ENCODE data around the gene MXI1. TPM values are rescaled to one million over a fixed set of nuclear protein-coding genes. Genes with fewer than 3 reads are reported as not detected.

The MXI1 gene
- total and polyA plus RNA-seq, 7 experiments from 2014 or later, result 36.6 to 57.1 (median 52.7) TPM

DNA sequence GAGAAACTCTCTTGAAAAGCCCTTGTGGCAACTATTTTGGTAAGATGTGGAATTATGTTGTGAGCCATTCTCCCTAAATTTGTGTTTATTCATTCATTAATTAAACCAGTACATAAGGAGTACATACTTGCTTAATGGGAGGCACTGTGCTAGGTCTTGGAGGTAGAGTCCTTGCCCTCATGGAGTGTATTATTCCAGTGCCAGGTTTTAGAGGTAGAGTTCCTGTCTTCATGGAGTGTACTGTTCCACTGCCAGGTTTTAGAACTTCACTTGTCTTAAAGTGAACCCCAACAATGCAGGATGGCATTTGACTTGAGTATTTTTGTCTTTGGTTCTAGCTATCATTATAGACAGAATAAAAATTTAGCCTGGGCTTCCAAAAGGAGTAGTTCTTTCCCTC, 8.8 kb downstream of the MXI1 start:
- Histone ChIP-seq H3K9me3 (ENCODE audit: control insufficient read depth in 2 of 3, low read length in 3 of 3) (no peaks in the 10 kb centered on the region), H3K36me3 (ENCODE audit: control insufficient read depth in 2 of 3, insufficient read depth in 3 of 3, low read length in 3 of 3) (no peaks in the 10 kb centered on the region), H3K27ac (ENCODE audit: low read depth, low read length) (no peak overlapping the region), H3K4me3 (ENCODE audit: low read length) (no peak overlapping the region), H3K27me3 (ENCODE audit: control insufficient read depth in 2 of 2, insufficient read depth in 2 of 2, low read length in 2 of 2) (no peaks in the 10 kb centered on the region), H3K4me1 (ENCODE audit: control insufficient read depth in 2 of 2, insufficient read depth in 2 of 2, low read length in 2 of 2) (peaks cover 16 to 40% of the 10 kb centered on the region in 2 donors)
- no peak for DNase-seq
- intact Hi-C loops (cut with micrococcal nuclease), result no loop called here
- no peak overlapping the region for H3K4me3 Mint-ChIP-seq
- ATAC-seq, result no peak
- H3K27me3 Mint-ChIP-seq, result no peaks in the 10 kb centered on the region
- peaks cover 0 to 14% (median 0%) of the 10 kb centered on the region in 5 donors for H3K36me3 Mint-ChIP-seq
- peaks cover 26 to 85% (median 60%) of the 10 kb centered on the region in 7 donors for H3K4me1 Mint-ChIP-seq
- ChIA-PET CTCF (interaction anchor here (1.0 kb wide), 1 partner anchor 9 kb away, joined by 3 read pairs; no protein-coding TSS in a partner anchor), POLR2A (interaction anchor here (1.4 to 11.5 kb wide), 2 partner anchors 6 to 57 kb away, joined by 5 to 353 read pairs; no protein-coding TSS in a partner anchor)
- H3K9me3 Mint-ChIP-seq, result no peaks in the 10 kb centered on the region
- H3K27ac Mint-ChIP-seq, result peak overlapping the region in 2 of 9 donors; percentile 47 to 69

DNA sequence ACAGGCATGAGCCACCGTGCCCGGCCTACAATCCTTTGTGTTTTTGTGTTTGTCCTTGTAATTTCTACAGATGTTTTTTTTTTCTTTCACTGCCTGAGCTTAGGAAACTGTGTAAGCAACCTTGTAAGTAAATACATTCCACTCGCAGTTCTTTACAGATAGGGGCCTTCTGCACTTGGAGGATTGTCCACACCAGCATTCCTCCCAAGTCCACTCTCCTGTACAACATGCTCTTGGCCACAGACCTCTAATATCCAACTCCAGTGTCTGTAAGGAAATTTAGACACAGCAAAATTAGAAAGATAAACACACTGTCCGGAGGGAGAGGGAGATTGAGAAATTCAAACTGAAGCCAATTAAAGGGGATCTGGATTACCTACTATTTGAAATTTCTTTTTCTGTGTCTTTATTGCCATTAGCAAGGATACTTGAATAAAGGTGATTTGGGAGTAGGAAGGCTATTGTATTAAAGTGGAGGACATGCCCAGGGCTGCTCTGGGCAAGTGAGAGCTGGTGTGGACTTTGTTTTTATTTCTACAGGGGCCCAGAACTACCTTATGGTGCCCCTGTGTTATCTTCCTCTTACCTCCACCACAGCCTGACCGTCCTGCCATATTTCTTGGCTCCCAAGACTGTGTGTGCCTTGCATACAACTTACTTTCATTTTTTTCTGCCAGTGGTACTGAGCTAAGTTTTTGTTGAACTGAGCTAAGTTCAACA, 9.7 kb downstream of the MXI1 start:
- no peaks in the 10 kb centered on the region for H3K27me3 Mint-ChIP-seq
- H3K9me3 ChIP-seq (ENCODE audit: control insufficient read depth in 2 of 3, low read length in 3 of 3), result no peaks in the 10 kb centered on the region
- POLR2A ChIA-PET, result interaction anchor here (1.4 to 10.4 kb wide), 2 partner anchors 6 to 58 kb away, joined by 5 to 353 read pairs; partner anchors contain the start of gene MXI1
- H3K4me3 Mint-ChIP-seq, result peak overlapping the region in 1 of 10 donors; percentile 11
- CTCF ChIA-PET, result interaction anchor here (0.5 to 1.6 kb wide), 5 partner anchors 9 to 198 kb away, joined by 3 to 5 read pairs (median 3); no protein-coding TSS in a partner anchor
- no peaks in the 10 kb centered on the region for H3K9me3 Mint-ChIP-seq
- H3K27ac Mint-ChIP-seq, result peak overlapping the region in 1 of 9 donors; percentile 46
- DNase-seq, result no peak
- H3K4me1 Mint-ChIP-seq, result peaks cover 24 to 85% (median 60%) of the 10 kb centered on the region in 7 donors
- no peaks in the 10 kb centered on the region for H3K36me3 ChIP-seq (ENCODE audit: control insufficient read depth in 2 of 3, insufficient read depth in 3 of 3, low read length in 3 of 3)
- H3K36me3 Mint-ChIP-seq, result peaks cover 0 to 14% (median 0%) of the 10 kb centered on the region in 5 donors
- no peak for ATAC-seq
- H3K27me3 ChIP-seq (ENCODE audit: control insufficient read depth in 2 of 2, insufficient read depth in 2 of 2, low read length in 2 of 2), result no peaks in the 10 kb centered on the region
- no peak overlapping the region for H3K4me3 ChIP-seq (ENCODE audit: low read length)
- peaks cover 13 to 43% of the 10 kb centered on the region in 2 donors for H3K4me1 ChIP-seq (ENCODE audit: control insufficient read depth in 2 of 2, insufficient read depth in 2 of 2, low read length in 2 of 2)
- no peak overlapping the region for H3K27ac ChIP-seq (ENCODE audit: low read depth, low read length)
- intact Hi-C loops (cut with micrococcal nuclease), result no loop called here

DNA sequence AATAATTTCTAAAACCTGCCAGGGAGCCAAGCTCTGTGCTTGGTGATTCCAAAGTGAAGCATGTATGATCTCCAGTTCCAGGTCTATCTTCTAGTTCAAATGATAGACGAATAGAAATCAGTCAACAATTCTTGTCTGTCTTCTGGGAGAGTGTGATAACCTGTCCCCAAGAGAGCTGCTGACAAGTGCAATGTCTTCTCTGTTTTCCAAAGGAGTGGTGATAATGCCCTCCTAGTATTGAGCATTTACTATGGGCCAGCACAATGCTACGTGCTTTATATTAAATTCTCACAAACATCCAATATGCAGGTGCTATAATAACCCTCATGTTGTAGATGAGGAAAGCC, 10.2 kb downstream of the MXI1 start:
- H3K4me1 ChIP-seq (ENCODE audit: control insufficient read depth in 2 of 2, insufficient read depth in 2 of 2, low read length in 2 of 2), result peaks cover 13 to 44% of the 10 kb centered on the region in 2 donors

DNA sequence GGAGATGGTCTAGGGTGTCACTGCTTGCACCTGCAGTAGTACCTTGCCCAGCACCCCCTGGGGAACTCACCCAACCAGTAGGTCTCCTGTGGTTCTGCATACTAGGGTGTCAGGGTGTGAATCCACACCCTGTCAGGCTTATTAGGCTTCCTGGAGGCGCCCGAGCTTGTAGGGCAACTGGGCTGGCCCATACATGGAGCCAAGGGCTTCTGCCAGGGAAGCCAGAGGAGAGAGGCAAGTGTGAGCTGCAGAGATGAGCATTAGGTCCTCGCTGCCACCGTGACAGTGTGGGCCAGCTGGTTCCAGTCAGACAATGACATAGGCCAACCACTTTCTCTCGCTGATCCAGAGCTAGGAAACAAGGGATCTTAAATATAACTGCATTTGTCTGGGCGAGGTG, 11.2 kb downstream of the MXI1 start:
- Mint-ChIP-seq H3K9me3 (no peaks in the 10 kb centered on the region), H3K36me3 (peaks cover 0 to 13% (median 0%) of the 10 kb centered on the region in 5 donors), H3K27ac (no peak overlapping the region), H3K27me3 (no peaks in the 10 kb centered on the region), H3K4me1 (peaks cover 19 to 83% (median 48%) of the 10 kb centered on the region in 7 donors), H3K4me3 (peak overlapping the region in 1 of 10 donors; percentile 60)
- Histone ChIP-seq H3K4me1 (ENCODE audit: control insufficient read depth in 2 of 2, insufficient read depth in 2 of 2, low read length in 2 of 2) (peaks cover 10 to 35% of the 10 kb centered on the region in 2 donors), H3K27ac (ENCODE audit: low read depth, low read length) (no peak overlapping the region), H3K27me3 (ENCODE audit: control insufficient read depth in 2 of 2, insufficient read depth in 2 of 2, low read length in 2 of 2) (no peaks in the 10 kb centered on the region), H3K4me3 (ENCODE audit: low read length) (no peak overlapping the region), H3K36me3 (ENCODE audit: control insufficient read depth in 2 of 3, insufficient read depth in 3 of 3, low read length in 3 of 3) (no peaks in the 10 kb centered on the region), H3K9me3 (ENCODE audit: control insufficient read depth in 2 of 3, low read length in 3 of 3) (no peaks in the 10 kb centered on the region)
- DNase-seq, result no peak
- ATAC-seq, result no peak
- ChIA-PET CTCF (interaction anchor here (1.0 to 1.6 kb wide), 3 partner anchors 9 to 61 kb away, joined by 3 to 4 read pairs (median 3); partner anchors contain the start of gene MXI1), POLR2A (interaction anchor here (0.9 to 10.4 kb wide), 2 partner anchors 8 kb away, joined by 3 to 353 read pairs; partner anchors contain the start of gene MXI1)
- intact Hi-C loops (cut with micrococcal nuclease), result no loop called here

More for the DNA sequence above, 10.2 kb downstream of the MXI1 start:
- intact Hi-C loops (cut with micrococcal nuclease), result no loop called here
- Histone ChIP-seq H3K27ac (ENCODE audit: low read depth, low read length) (no peak overlapping the region), H3K27me3 (ENCODE audit: control insufficient read depth in 2 of 2, insufficient read depth in 2 of 2, low read length in 2 of 2) (no peaks in the 10 kb centered on the region), H3K36me3 (ENCODE audit: control insufficient read depth in 2 of 3, insufficient read depth in 3 of 3, low read length in 3 of 3) (no peaks in the 10 kb centered on the region), H3K9me3 (ENCODE audit: control insufficient read depth in 2 of 3, low read length in 3 of 3) (no peaks in the 10 kb centered on the region), H3K4me3 (ENCODE audit: low read length) (no peak overlapping the region)
- ATAC-seq (no peak), DNase-seq (no peak)
- H3K27me3 Mint-ChIP-seq, result no peaks in the 10 kb centered on the region
- peaks cover 0 to 14% (median 0%) of the 10 kb centered on the region in 5 donors for H3K36me3 Mint-ChIP-seq
- ChIA-PET CTCF (interaction anchor here (0.5 to 1.6 kb wide), 5 partner anchors 9 to 199 kb away, joined by 3 to 5 read pairs (median 3); no protein-coding TSS in a partner anchor), POLR2A (interaction anchor here (0.5 to 10.4 kb wide), 4 partner anchors 7 to 125 kb away, joined by 3 to 353 read pairs (median 4); partner anchors contain the start of gene MXI1)
- no peaks in the 10 kb centered on the region for H3K9me3 Mint-ChIP-seq
- peaks cover 24 to 85% (median 58%) of the 10 kb centered on the region in 7 donors for H3K4me1 Mint-ChIP-seq
- no peak overlapping the region for H3K4me3 Mint-ChIP-seq
- H3K27ac Mint-ChIP-seq, result peak overlapping the region in 1 of 9 donors; percentile 46

DNA sequence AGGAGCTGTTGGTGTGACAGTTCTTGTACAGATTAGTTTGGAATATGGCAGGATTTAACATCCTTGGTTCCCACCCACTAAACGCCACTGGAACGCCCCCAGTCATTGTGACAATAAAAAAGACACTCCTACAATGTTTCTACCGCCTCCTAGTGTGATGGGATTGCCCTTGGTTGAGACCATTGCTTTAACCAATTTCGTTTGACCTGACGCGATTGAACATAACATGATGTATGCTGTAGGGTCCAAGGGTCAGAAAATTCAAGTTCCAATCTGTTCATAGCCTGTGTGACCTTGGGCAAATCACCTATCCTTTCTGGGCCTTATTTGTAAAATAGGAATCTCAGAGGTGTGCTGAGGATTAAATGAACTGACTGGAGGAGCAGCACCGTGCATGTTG, 12.5 kb downstream of the MXI1 start:
- ChIA-PET POLR2A (interaction anchor here (0.6 to 10.4 kb wide), 3 partner anchors 9 to 351 kb away, joined by 3 to 353 read pairs (median 4); partner anchors contain the start of gene MXI1), CTCF (interaction anchor here (0.6 to 1.5 kb wide), 4 partner anchors 11 to 22 kb away, joined by 3 to 4 read pairs (median 3); partner anchors contain the start of gene MXI1)
- Mint-ChIP-seq H3K9me3 (no peaks in the 10 kb centered on the region), H3K4me1 (peaks cover 19 to 81% (median 41%) of the 10 kb centered on the region in 7 donors), H3K27me3 (no peaks in the 10 kb centered on the region), H3K27ac (peak overlapping the region in 1 of 9 donors; percentile 21), H3K4me3 (no peak overlapping the region), H3K36me3 (peaks cover 0 to 13% (median 0%) of the 10 kb centered on the region in 5 donors)
- intact Hi-C loops (cut with micrococcal nuclease), result no loop called here
- Histone ChIP-seq H3K4me3 (ENCODE audit: low read length) (no peak overlapping the region), H3K27ac (ENCODE audit: low read depth, low read length) (no peak overlapping the region), H3K36me3 (ENCODE audit: control insufficient read depth in 2 of 3, insufficient read depth in 3 of 3, low read length in 3 of 3) (no peaks in the 10 kb centered on the region), H3K27me3 (ENCODE audit: control insufficient read depth in 2 of 2, insufficient read depth in 2 of 2, low read length in 2 of 2) (no peaks in the 10 kb centered on the region), H3K9me3 (ENCODE audit: control insufficient read depth in 2 of 3, low read length in 3 of 3) (no peaks in the 10 kb centered on the region), H3K4me1 (ENCODE audit: control insufficient read depth in 2 of 2, insufficient read depth in 2 of 2, low read length in 2 of 2) (peaks cover 10 to 22% of the 10 kb centered on the region in 2 donors)
- no peak for DNase-seq
- no peak for ATAC-seq

DNA sequence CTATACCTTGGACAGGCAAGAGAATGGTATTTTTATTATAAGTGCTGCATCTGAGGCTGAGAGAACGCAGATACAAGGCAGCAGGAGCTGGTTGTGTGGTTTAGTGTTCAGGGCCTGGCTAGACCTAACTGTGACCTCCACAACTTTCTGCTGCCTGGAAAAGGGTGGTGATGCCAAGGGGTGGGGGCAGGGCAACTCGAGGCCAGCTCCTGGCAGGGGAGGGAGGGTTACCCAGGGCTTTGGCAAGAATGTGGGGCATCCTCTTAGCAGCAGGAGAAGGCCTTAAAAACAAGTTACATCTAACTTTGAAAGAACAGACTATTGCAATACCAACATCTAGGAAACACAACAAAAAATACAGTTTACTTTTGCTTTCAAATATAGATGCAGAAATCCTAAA, 13.0 kb downstream of the MXI1 start:
- H3K9me3 Mint-ChIP-seq, result no peaks in the 10 kb centered on the region
- H3K27me3 Mint-ChIP-seq, result no peaks in the 10 kb centered on the region
- peak overlapping the region in 5 of 9 donors; percentile 29 to 86 (median 32) for H3K27ac Mint-ChIP-seq
- Histone ChIP-seq H3K4me1 (ENCODE audit: control insufficient read depth in 2 of 2, insufficient read depth in 2 of 2, low read length in 2 of 2) (peaks cover 14 to 19% of the 10 kb centered on the region in 2 donors), H3K4me3 (ENCODE audit: low read length) (no peak overlapping the region), H3K9me3 (ENCODE audit: control insufficient read depth in 2 of 3, low read length in 3 of 3) (no peaks in the 10 kb centered on the region), H3K27me3 (ENCODE audit: control insufficient read depth in 2 of 2, insufficient read depth in 2 of 2, low read length in 2 of 2) (no peaks in the 10 kb centered on the region), H3K36me3 (ENCODE audit: control insufficient read depth in 2 of 3, insufficient read depth in 3 of 3, low read length in 3 of 3) (no peaks in the 10 kb centered on the region), H3K27ac (ENCODE audit: low read depth, low read length) (no peak overlapping the region)
- ATAC-seq (no peak), DNase-seq (no peak)
- ChIA-PET POLR2A (interaction anchor here (10.4 kb wide), 1 partner anchor 10 kb away, joined by 353 read pairs; the partner anchor contains the start of gene MXI1), CTCF (interaction anchor here (0.6 to 1.3 kb wide), 4 partner anchors 11 to 65 kb away, joined by 3 read pairs; no protein-coding TSS in a partner anchor)
- peak overlapping the region in 2 of 10 donors; percentile 13 to 85 for H3K4me3 Mint-ChIP-seq
- intact Hi-C loops (cut with micrococcal nuclease), result no loop called here
- peaks cover 0 to 13% (median 0%) of the 10 kb centered on the region in 5 donors for H3K36me3 Mint-ChIP-seq
- peaks cover 24 to 82% (median 46%) of the 10 kb centered on the region in 7 donors for H3K4me1 Mint-ChIP-seq

Measured in naive thymus-derived CD4-positive, alpha-beta T cell (primary cell).